ENCODE results near the gene C3orf18.

The C3orf18 gene

GRCh38 chr3:50584391-50584790 lies 16.8 kb upstream of the C3orf18 start:
- peaks cover 0 to 45% of the 10 kb centered on the region in 2 experiments; a peak in 1 of 3 replicates for H3K36me3 ChIP-seq (ENCODE audit: control insufficient read depth in 2 of 2, insufficient read depth in 1 of 2, low read length in 2 of 2)
- TF ChIP-seq ZNF529 (tag by site-specific recombination; IDR thresholded peaks at IDR 0.05; ENCODE audit: insufficient replicate concordance) (no peak), GLIS1 (tag by site-specific recombination; IDR thresholded peaks at IDR 0.05) (no peak), ZSCAN16 (tag by site-specific recombination; IDR thresholded peaks at IDR 0.05) (no peak)
- no peak overlapping the region for H3K27ac ChIP-seq (ENCODE audit: extremely low read depth, low read depth, low read length)
- ChIA-PET POLR2A (interaction anchor here (1.4 kb wide), 1 partner anchor 27 kb away, joined by 3 read pairs; the partner anchor contains the start of gene CISH), CTCF (interaction anchor here (0.9 to 1.1 kb wide), 2 partner anchors 11 to 12 kb away, joined by 3 to 5 read pairs; no protein-coding TSS in a partner anchor)
- H3K9me3 ChIP-seq (ENCODE audit: control insufficient read depth, insufficient read depth, low read depth, low read length): no peaks in the 10 kb centered on the region
- no peaks in the 10 kb centered on the region for H3K4me1 ChIP-seq (ENCODE audit: control insufficient read depth, insufficient read depth, low read length)
- no peak overlapping the region for H3K4me3 ChIP-seq (ENCODE audit: low read depth, low read length)

- no peak for TF ChIP-seq ZFP69B (tag by site-specific recombination; IDR thresholded peaks at IDR 0.05)
- TF ChIP-seq ZBTB10 (tag by site-specific recombination; IDR thresholded peaks at IDR 0.05): no peak
- no peak for TF ChIP-seq ZNF239 (tag by site-specific recombination; IDR thresholded peaks at IDR 0.05)
- TF ChIP-seq GFI1B (tag by site-specific recombination; IDR thresholded peaks at IDR 0.05): no peak
- no peak for TF ChIP-seq GLI2 (tag by site-specific recombination; IDR thresholded peaks at IDR 0.05; ENCODE audit: borderline replicate concordance, low read depth)
- no peak for TF ChIP-seq SP2 (tag by site-specific recombination; IDR thresholded peaks at IDR 0.05)
- Histone ChIP-seq H3K4me3 (ENCODE audit: low read depth, low read length) (no peak overlapping the region), H3K4me1 (ENCODE audit: control insufficient read depth, insufficient read depth, low read length) (no peaks in the 10 kb centered on the region), H3K27ac (ENCODE audit: extremely low read depth, low read depth, low read length) (no peak overlapping the region), H3K9me3 (ENCODE audit: control insufficient read depth, insufficient read depth, low read depth, low read length) (no peaks in the 10 kb centered on the region), H3K36me3 (ENCODE audit: control insufficient read depth in 2 of 2, insufficient read depth in 1 of 2, low read length in 2 of 2) (peaks cover 0 to 47% of the 10 kb centered on the region in 2 experiments; a peak in 1 of 3 replicates)
- CTCF ChIA-PET: interaction anchor here (0.9 to 1.1 kb wide), 3 partner anchors 11 to 28 kb away, joined by 3 to 6 read pairs (median 5); partner anchors contain the start of gene CISH
- POLR2A ChIA-PET: interaction anchor here (1.4 kb wide), 1 partner anchor 28 kb away, joined by 3 read pairs; the partner anchor contains the start of gene CISH
Observed at GRCh38 chr3:50583897-50584296, 16.4 kb upstream of the C3orf18 start.

- ChIA-PET CTCF (interaction anchor here (0.8 kb wide), 1 partner anchor 25 kb away, joined by 3 read pairs; no protein-coding TSS in a partner anchor), POLR2A (no interaction called here)
- TF ChIP-seq BCL11B (tag by site-specific recombination; IDR thresholded peaks at IDR 0.05; ENCODE audit: low read depth) (no peak), PATZ1 (tag by site-specific recombination; IDR thresholded peaks at IDR 0.05) (no peak), ZNF426 (tag by site-specific recombination; IDR thresholded peaks at IDR 0.05) (no peak), ZBTB17 (tag by site-specific recombination; IDR thresholded peaks at IDR 0.05) (no peak)
- H3K4me1 ChIP-seq (ENCODE audit: control insufficient read depth, insufficient read depth, low read length): no peaks in the 10 kb centered on the region
- no peak overlapping the region for H3K27ac ChIP-seq (ENCODE audit: extremely low read depth, low read depth, low read length)
- H3K4me3 ChIP-seq (ENCODE audit: low read depth, low read length): no peak overlapping the region
- no peaks in the 10 kb centered on the region for H3K9me3 ChIP-seq (ENCODE audit: control insufficient read depth, insufficient read depth, low read depth, low read length)
- peaks cover 0 to 65% of the 10 kb centered on the region in 2 experiments; a peak in 1 of 3 replicates for H3K36me3 ChIP-seq (ENCODE audit: control insufficient read depth in 2 of 2, insufficient read depth in 1 of 2, low read length in 2 of 2)
Observed at GRCh38 chr3:50582083-50582482, 14.5 kb upstream of the C3orf18 start.

GRCh38 chr3:50581459-50581842 lies 13.9 kb upstream of the C3orf18 start:
- TF ChIP-seq RBAK (tag by site-specific recombination; IDR thresholded peaks at IDR 0.05) (no peak), ZNF335 (tag by site-specific recombination; conservative IDR thresholded peaks at IDR 0.05) (no peak)
- Histone ChIP-seq H3K4me1 (ENCODE audit: control insufficient read depth, insufficient read depth, low read length) (no peaks in the 10 kb centered on the region), H3K36me3 (ENCODE audit: control insufficient read depth in 2 of 2, insufficient read depth in 1 of 2, low read length in 2 of 2) (peaks cover 0 to 71% of the 10 kb centered on the region in 2 experiments; a peak in 1 of 3 replicates), H3K4me3 (ENCODE audit: low read depth, low read length) (no peak overlapping the region), H3K27ac (ENCODE audit: extremely low read depth, low read depth, low read length) (no peak overlapping the region), H3K9me3 (ENCODE audit: control insufficient read depth, insufficient read depth, low read depth, low read length) (no peaks in the 10 kb centered on the region)
- CTCF ChIA-PET: interaction anchor here (0.8 to 1.5 kb wide), 3 partner anchors 9 to 32 kb away, joined by 3 to 6 read pairs (median 3); no protein-coding TSS in a partner anchor
- POLR2A ChIA-PET: no interaction called here

All from HEK293 (cell line).